Measurements from ENCODE around the gene TMOD3. TPM values are rescaled to one million over a fixed set of nuclear protein-coding genes. Genes with fewer than 3 reads are reported as not detected.

TMOD3 gene
- total RNA-seq, 1 donor, result 100 TPM

- TF ChIP-seq CTCF (IDR thresholded peaks at IDR 0.05; ENCODE audit: insufficient read depth, low read depth, low read length), result no peak
- no peak for DNase-seq (ENCODE audit: low read depth)
Observed at GRCh38 chr15:51936105-51936478, 106.6 kb downstream of the TMOD3 start.

GRCh38 chr15:51938286-51938685, 108.8 kb downstream of the TMOD3 start:
- DNase-seq (ENCODE audit: low read depth), result no peak
- H3K4me3 ChIP-seq (ENCODE audit: low read depth, low read length), result no peak overlapping the region
- TF ChIP-seq CTCF (IDR thresholded peaks at IDR 0.05; ENCODE audit: insufficient read depth, low read depth, low read length), result no peak

More at GRCh38 chr15:51936105-51936478, 106.6 kb downstream of the TMOD3 start:
- no peak overlapping the region for H3K4me3 ChIP-seq (ENCODE audit: low read depth, low read length)

GRCh38 chr15:51939216-51939615, 109.8 kb downstream of the TMOD3 start:
- DNase-seq (ENCODE audit: low read depth), result no peak
- no peak for TF ChIP-seq CTCF (IDR thresholded peaks at IDR 0.05; ENCODE audit: insufficient read depth, low read depth, low read length)
- no peak overlapping the region for H3K4me3 ChIP-seq (ENCODE audit: low read depth, low read length)

DNA sequence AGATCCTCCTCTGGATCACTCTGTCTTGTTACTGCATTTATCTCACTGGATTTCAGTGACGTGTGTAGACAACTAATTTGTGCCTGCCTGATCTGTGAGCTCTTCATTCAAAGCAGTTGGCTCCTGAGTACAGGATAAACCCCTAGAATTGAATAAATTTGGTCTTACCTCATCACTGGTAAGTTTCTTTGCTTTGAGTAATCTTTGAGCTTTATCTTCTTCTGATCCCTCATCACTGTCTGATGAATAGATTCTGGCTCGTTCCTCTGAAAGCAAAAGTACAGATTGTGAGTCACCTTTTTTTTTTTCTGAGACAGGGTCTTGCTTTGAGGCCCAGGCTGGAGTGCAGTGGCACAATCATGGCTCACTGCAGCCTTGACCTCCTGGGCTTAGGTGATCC, 117.7 kb downstream of the TMOD3 start:
- TF ChIP-seq CTCF (IDR thresholded peaks at IDR 0.05; ENCODE audit: insufficient read depth, low read depth, low read length), result no peak
- no peak overlapping the region for H3K4me3 ChIP-seq (ENCODE audit: low read depth, low read length)
- no peak for DNase-seq (ENCODE audit: low read depth)

DNA sequence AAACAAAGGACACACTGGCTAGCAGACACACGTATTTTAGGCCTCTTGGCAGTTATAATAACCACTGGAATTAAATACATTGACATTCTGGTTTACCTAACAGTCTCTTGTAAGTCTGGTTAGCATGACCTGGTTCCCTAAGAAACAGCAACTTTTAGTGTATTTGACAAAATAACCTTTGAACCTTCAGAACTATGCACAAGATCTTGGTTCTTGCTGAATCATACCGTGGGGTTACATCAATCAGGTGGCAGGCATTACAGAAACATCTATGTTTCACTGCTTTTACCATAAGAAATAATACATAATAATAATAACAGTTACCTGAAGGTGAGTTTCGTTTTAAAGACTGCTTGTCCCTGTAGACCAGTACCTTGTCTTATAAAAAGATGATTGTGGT, 123.4 kb downstream of the TMOD3 start:
- no peak overlapping the region for H3K4me3 ChIP-seq (ENCODE audit: low read depth, low read length)
- no peak for TF ChIP-seq CTCF (IDR thresholded peaks at IDR 0.05; ENCODE audit: insufficient read depth, low read depth, low read length)
- no peak for DNase-seq (ENCODE audit: low read depth)

DNA sequence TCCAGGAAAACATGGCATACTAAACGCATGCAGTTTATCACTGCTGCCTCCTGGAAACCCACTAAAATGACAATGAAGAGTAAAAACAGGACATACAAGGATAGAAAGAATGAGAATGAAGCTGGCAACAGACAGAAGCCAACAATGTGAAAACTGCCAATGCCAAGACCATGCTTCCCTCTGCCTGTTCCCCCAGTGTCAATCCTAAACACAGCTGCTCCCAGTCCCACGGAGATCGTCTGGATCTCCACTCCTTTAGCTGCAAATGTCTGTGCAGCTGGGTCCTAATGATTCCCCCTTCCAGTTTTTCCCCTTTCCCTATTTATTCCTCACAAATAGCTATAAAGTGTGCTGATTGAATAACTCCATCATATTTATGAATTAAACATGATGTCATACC, 126.1 kb downstream of the TMOD3 start:
- no peak for DNase-seq (ENCODE audit: low read depth)
- no peak overlapping the region for H3K4me3 ChIP-seq (ENCODE audit: low read depth, low read length)
- TF ChIP-seq CTCF (IDR thresholded peaks at IDR 0.05; ENCODE audit: insufficient read depth, low read depth, low read length), result no peak

Small RNA genes within 50 kb of the gene (small RNA-seq; reads per million reads assigned to genes)
- gene AC090971.5, result not detected
- not detected for gene RF00017
- gene RF00019, result not detected
- not detected for gene RNU6-90P

Other genes starting within 250 kb of the TMOD3 start
- gene DMXL2, start 206.9 kb upstream of the TMOD3 start, total RNA-seq, result 35.1 and 56.1 TPM in 2 replicates
- gene SCG3, start 148.2 kb upstream of the TMOD3 start, total RNA-seq, result under 0.01 TPM in 1 of 2 replicates, not detected in the other
- 5.2 and 10.8 TPM in 2 replicates for gene LYSMD2, start 92.0 kb upstream of the TMOD3 start, total RNA-seq
- gene TMOD2, start 78.1 kb upstream of the TMOD3 start, total RNA-seq, result 5.2 and 7.3 TPM in 2 replicates
- 22.2 and 28.1 TPM in 2 replicates for gene LEO1, start 142.1 kb downstream of the TMOD3 start, total RNA-seq
- 108 and 135 TPM in 2 replicates for gene MAPK6, start 189.6 kb downstream of the TMOD3 start, total RNA-seq